H9 (cell line): Measurements from ENCODE around the gene EIF4A3. TPM values are rescaled to one million over a fixed set of nuclear protein-coding genes. Genes with fewer than 3 reads are reported as not detected.

Experiments used
- DNase-seq: peaks from one replicate; pipeline ENCODE4 v3.0.0-alpha.2; 2017
- H2AFZ ChIP-seq: one replicate; pipeline ENCODE4 v1.6.1; 2013; ENCODE audit warnings: mild to moderate bottlenecking, low read length, control low read depth, moderate library complexity
- H2AK5ac ChIP-seq: 2 replicates; pipeline ENCODE4 v1.6.1; 2013; ENCODE audit warnings: low read length, control low read depth, mixed read lengths; ENCODE audit not compliant: insufficient read length
- H2BK120ac ChIP-seq: one replicate; pipeline ENCODE4 v1.6.1; 2013; ENCODE audit warnings: low read depth, mild to moderate bottlenecking, low read length, control low read depth, inconsistent platforms; ENCODE audit not compliant: poor library complexity, severe bottlenecking
- H2BK12ac ChIP-seq: 2 replicates; pipeline ENCODE4 v1.6.1; 2013; ENCODE audit warnings: low read length, control low read depth, mixed read lengths, low read depth; ENCODE audit not compliant: insufficient read length
- H2BK15ac ChIP-seq: 2 replicates; pipeline ENCODE4 v1.6.1; 2013; ENCODE audit warnings: low read depth, low read length, control low read depth
- H2BK20ac ChIP-seq: one replicate; pipeline ENCODE4 v1.6.1; 2013; ENCODE audit warnings: low read depth, mild to moderate bottlenecking, low read length, control low read depth, inconsistent platforms; ENCODE audit not compliant: poor library complexity, severe bottlenecking
- H2BK5ac ChIP-seq: 2 replicates; pipeline ENCODE4 v1.6.1; 2013; ENCODE audit warnings: low read length, control low read depth, mixed read lengths; ENCODE audit not compliant: insufficient read length
- H3K14ac ChIP-seq: 2 replicates; pipeline ENCODE4 v1.6.1; 2013; ENCODE audit warnings: low read length, control low read depth; ENCODE audit not compliant: insufficient read depth
- H3K18ac ChIP-seq: 2 replicates; pipeline ENCODE4 v1.6.1; 2013; ENCODE audit warnings: low read depth, mild to moderate bottlenecking, mixed read lengths, low read length, control low read depth; ENCODE audit not compliant: insufficient read length
- H3K23ac ChIP-seq: 2 replicates; pipeline ENCODE4 v1.6.1; 2013; ENCODE audit warnings: low read length, control low read depth, mixed read lengths, low read depth; ENCODE audit not compliant: insufficient read length
- H3K23me2 ChIP-seq: 2 replicates; pipeline ENCODE4 v1.6.1; 2013; ENCODE audit warnings: low read depth, mild to moderate bottlenecking, mixed read lengths, low read length, control low read depth; ENCODE audit not compliant: insufficient read length, poor library complexity, severe bottlenecking
- H3K27ac ChIP-seq: 2 replicates; pipeline ENCODE4 v1.5.1; 2013; ENCODE audit warnings: low read length, control low read depth, mixed read lengths, low read depth; ENCODE audit not compliant: insufficient read length
- H3K27me3 ChIP-seq: 2 replicates; pipeline ENCODE4 v1.6.1; 2013; ENCODE audit warnings: low read length, control low read depth, inconsistent platforms; ENCODE audit not compliant: insufficient read depth
- H3K4ac ChIP-seq: 2 replicates; pipeline ENCODE4 v1.6.1; 2013; ENCODE audit warnings: low read depth, mild to moderate bottlenecking, control low read depth, inconsistent platforms, low read length, moderate library complexity
- H3K4me1 ChIP-seq: 2 replicates; pipeline ENCODE4 v1.6.1; 2013; ENCODE audit warnings: low read length, control low read depth, inconsistent platforms; ENCODE audit not compliant: insufficient read depth
- H3K4me2 ChIP-seq: 2 replicates; pipeline ENCODE4 v1.6.1; 2013; ENCODE audit warnings: low read length, control low read depth, mixed read lengths; ENCODE audit not compliant: insufficient read length, insufficient read depth
- H3K56ac ChIP-seq: 2 replicates; pipeline ENCODE4 v1.6.1; 2013; ENCODE audit warnings: low read depth, mild to moderate bottlenecking, mixed read lengths, low read length, control low read depth; ENCODE audit not compliant: insufficient read length
- H3K79me1 ChIP-seq: 2 replicates; pipeline ENCODE4 v1.6.1; 2013; ENCODE audit warnings: low read depth, mild to moderate bottlenecking, moderate library complexity, low read length, control low read depth, inconsistent platforms; ENCODE audit not compliant: insufficient read depth, poor library complexity, severe bottlenecking
- H3K79me2 ChIP-seq: 2 replicates; pipeline ENCODE4 v1.6.1; 2013; ENCODE audit warnings: low read length, control low read depth, inconsistent platforms; ENCODE audit not compliant: insufficient read depth
- H3K9ac ChIP-seq: 2 replicates; pipeline ENCODE4 v1.6.1; 2013; ENCODE audit warnings: low read length, control low read depth, mixed read lengths; ENCODE audit not compliant: insufficient read length; ENCODE audit errors: extremely low read depth
- H3K9me3 ChIP-seq: one replicate; pipeline ENCODE4 v1.6.1; 2013; ENCODE audit warnings: low read depth, low read length, inconsistent platforms; ENCODE audit not compliant: control insufficient read depth
- H3T11ph ChIP-seq: one replicate; pipeline ENCODE4 v1.6.1; 2013; ENCODE audit warnings: mild to moderate bottlenecking, low read length, control low read depth, inconsistent platforms
- H4K20me1 ChIP-seq: one replicate; pipeline ENCODE4 v1.6.1; 2013; ENCODE audit not compliant: control insufficient read depth, insufficient read length, insufficient read depth
- H4K5ac ChIP-seq: 2 replicates; pipeline ENCODE4 v1.6.1; 2013; ENCODE audit warnings: low read depth, mild to moderate bottlenecking, mixed read lengths, low read length, control low read depth; ENCODE audit not compliant: insufficient read length
- H4K8ac ChIP-seq: replicated peaks from 2 replicates; pipeline ENCODE4 v1.6.1; 2013; ENCODE audit warnings: low read length, control low read depth, mixed read lengths, low read depth; ENCODE audit not compliant: insufficient read length
- H4K91ac ChIP-seq: 2 replicates; pipeline ENCODE4 v1.6.1; 2013; ENCODE audit warnings: low read depth, mild to moderate bottlenecking, moderate library complexity, mixed read lengths, low read length, control low read depth; ENCODE audit not compliant: insufficient read length
- H3K27ac Mint-ChIP-seq, 3 experiments: 2 replicates in 2 of 3; 3 replicates in 1 of 3; pipeline ENCODE4 v1.8.0; 2020 to 2021; ENCODE audit warnings: mixed read lengths in 3 of 3, mild to moderate bottlenecking in 1 of 3, moderate library complexity in 1 of 3
- H3K27me3 Mint-ChIP-seq: 2 replicates; pipeline ENCODE4 v1.8.0; 2021; ENCODE audit warnings: low read depth, mild to moderate bottlenecking, moderate library complexity, mixed read lengths
- H3K36me3 Mint-ChIP-seq, 3 experiments: 2 replicates in 2 of 3; 3 replicates in 1 of 3; pipeline ENCODE4 v1.8.0; 2020 to 2021; ENCODE audit warnings: low read depth in 3 of 3, mixed read lengths in 3 of 3; ENCODE audit not compliant: insufficient read depth in 1 of 3
- H3K4me1 Mint-ChIP-seq, 2 experiments: 2 replicates each; pipeline ENCODE4 v1.8.0; 2020; ENCODE audit warnings: mixed read lengths in 2 of 2
- H3K4me3 Mint-ChIP-seq, 2 experiments: 2 replicates in 1 of 2; 3 replicates in 1 of 2; pipeline ENCODE4 v1.8.0; 2020 to 2021; ENCODE audit warnings: mild to moderate bottlenecking in 2 of 2, mixed read lengths in 2 of 2, moderate library complexity in 1 of 2
- H3K9me3 Mint-ChIP-seq, 2 experiments: 2 replicates in 1 of 2; 3 replicates in 1 of 2; pipeline ENCODE4 v1.8.0; 2020; ENCODE audit warnings: mild to moderate bottlenecking in 2 of 2, mixed read lengths in 2 of 2, moderate library complexity in 1 of 2
- WGBS: extraction: QIAGEN DNeasy Blood & Tissue Kit; methylation state at CpG from one replicate; pipeline ENCODE4 v1.1.7; 2013; ENCODE audit warnings: missing lambda C conversion rate, low lambda C conversion rate, mixed read lengths; ENCODE audit not compliant: insufficient read length; ENCODE audit errors: extremely low coverage; 5-methylcytosine and 5-hydroxymethylcytosine counted together
- total RNA-seq: library from RNA; stranded (reverse); gene quantifications from 2 replicates; pipeline ENCODE4 v1.2.1, GENCODE V29; 2021
- TF ChIP-seq, protein P1 (sequence below): fragments of 200-600 bp; sonication (generic); conservative IDR thresholded peaks from 3 replicates; pipeline ENCODE4 v1.8.0; 2021; ENCODE audit warnings: antibody characterized with exemption, mild to moderate bottlenecking

EIF4A3 gene
- total RNA-seq, 1 experiment from 2014 or later: 162 TPM

DNA sequence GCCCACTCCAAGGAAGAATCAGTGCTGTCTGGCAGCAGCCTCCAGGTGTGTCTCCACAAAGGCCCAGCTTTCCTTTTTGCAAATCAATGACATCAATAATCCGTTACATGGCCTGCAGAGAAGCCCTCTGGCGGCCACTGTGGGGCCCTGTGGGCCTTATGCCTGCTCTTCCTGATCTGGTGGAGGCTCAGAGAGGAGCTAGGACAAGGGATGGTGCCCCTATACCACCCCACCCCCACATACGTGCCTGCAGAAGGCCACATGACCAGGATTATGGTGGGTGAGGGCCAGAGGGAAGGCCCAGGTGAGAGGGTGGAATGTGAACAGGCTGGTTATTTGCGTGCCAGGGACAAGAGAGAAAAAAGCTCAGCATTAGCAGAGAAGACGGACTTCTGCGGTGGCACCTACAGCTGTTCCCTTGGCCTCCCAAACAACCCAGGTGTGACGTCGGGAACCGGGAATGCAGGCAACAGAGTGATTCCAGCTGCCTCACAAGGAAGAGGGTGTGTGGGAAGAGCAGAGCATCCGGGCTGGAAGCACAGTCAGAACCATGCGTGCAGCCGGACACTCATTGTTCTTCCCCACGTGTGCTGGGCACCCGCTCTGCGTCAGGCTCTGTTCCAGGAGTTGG is 22.5 kb downstream of the EIF4A3 start:
- peak overlapping the region; percentile 20 for H3K4me2 ChIP-seq
- no peak overlapping the region for H3K27ac ChIP-seq

More for the DNA sequence above, 22.5 kb downstream of the EIF4A3 start:
- Histone ChIP-seq H3K4me1 (peaks cover 9% of the 10 kb centered on the region; the same call in 1 of the 2 replicates), H3T11ph (no peak overlapping the region), H3K9ac (no peak overlapping the region), H3K23ac (no peak overlapping the region), H2BK5ac (no peak overlapping the region), H3K27me3 (no peaks in the 10 kb centered on the region), H3K56ac (no peak overlapping the region), H2AFZ (no peak overlapping the region), H3K14ac (peak overlapping the region; percentile 67; the same call in 1 of the 2 replicates), H2AK5ac (no peak overlapping the region), H3K23me2 (no peaks in the 10 kb centered on the region), H2BK15ac (no peak overlapping the region), H3K9me3 (no peaks in the 10 kb centered on the region), H2BK120ac (no peak overlapping the region), H3K79me2 (no peaks in the 10 kb centered on the region), H4K8ac (no peak overlapping the region), H2BK20ac (no peak overlapping the region), H4K91ac (no peak overlapping the region), H3K18ac (peak overlapping the region; percentile 27), H3K79me1 (no peaks in the 10 kb centered on the region), H2BK12ac (no peak overlapping the region), H4K20me1 (no peaks in the 10 kb centered on the region), H3K4ac (no peak overlapping the region), H4K5ac (no peak overlapping the region)
- WGBS: no CpG with 5 or more reads among the region's 15 CpGs
- Mint-ChIP-seq H3K4me1 (peaks cover 24 to 47% of the 10 kb centered on the region in 2 experiments), H3K4me3 (peak overlapping the region; percentile 48 to 65), H3K27ac (peak overlapping the region; percentile 93 to 94 (median 94); a peak in 5 of 7 replicates), H3K27me3 (peaks cover 3% of the 10 kb centered on the region; the same call in 1 of the 2 replicates), H3K9me3 (no peaks in the 10 kb centered on the region), H3K36me3 (no peaks in the 10 kb centered on the region)
- DNase-seq: peak; percentile 93
- TF ChIP-seq, protein P1, sequence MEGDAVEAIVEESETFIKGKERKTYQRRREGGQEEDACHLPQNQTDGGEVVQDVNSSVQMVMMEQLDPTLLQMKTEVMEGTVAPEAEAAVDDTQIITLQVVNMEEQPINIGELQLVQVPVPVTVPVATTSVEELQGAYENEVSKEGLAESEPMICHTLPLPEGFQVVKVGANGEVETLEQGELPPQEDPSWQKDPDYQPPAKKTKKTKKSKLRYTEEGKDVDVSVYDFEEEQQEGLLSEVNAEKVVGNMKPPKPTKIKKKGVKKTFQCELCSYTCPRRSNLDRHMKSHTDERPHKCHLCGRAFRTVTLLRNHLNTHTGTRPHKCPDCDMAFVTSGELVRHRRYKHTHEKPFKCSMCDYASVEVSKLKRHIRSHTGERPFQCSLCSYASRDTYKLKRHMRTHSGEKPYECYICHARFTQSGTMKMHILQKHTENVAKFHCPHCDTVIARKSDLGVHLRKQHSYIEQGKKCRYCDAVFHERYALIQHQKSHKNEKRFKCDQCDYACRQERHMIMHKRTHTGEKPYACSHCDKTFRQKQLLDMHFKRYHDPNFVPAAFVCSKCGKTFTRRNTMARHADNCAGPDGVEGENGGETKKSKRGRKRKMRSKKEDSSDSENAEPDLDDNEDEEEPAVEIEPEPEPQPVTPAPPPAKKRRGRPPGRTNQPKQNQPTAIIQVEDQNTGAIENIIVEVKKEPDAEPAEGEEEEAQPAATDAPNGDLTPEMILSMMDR: peak; percentile 88
